ENCODE measurements around the gene PRICKLE2.

PRICKLE2 gene

GRCh38 chr3:64063983-64064438 lies 161.3 kb downstream of the PRICKLE2 start:
- no peak for ATAC-seq (ENCODE audit: low read depth)
- Histone ChIP-seq H3K27me3 (ENCODE audit: insufficient read depth, poor library complexity, severe bottlenecking) (no peaks in the 10 kb centered on the region), H3K36me3 (ENCODE audit: low read depth) (no peaks in the 10 kb centered on the region), H3K4me1 (ENCODE audit: insufficient read depth, poor library complexity, severe bottlenecking) (no peaks in the 10 kb centered on the region), H3K9me3 (ENCODE audit: severe bottlenecking) (no peaks in the 10 kb centered on the region), H3K27ac (ENCODE audit: poor library complexity, severe bottlenecking) (no peak overlapping the region), H3K4me3 (ENCODE audit: severe bottlenecking) (no peak overlapping the region)
- TF ChIP-seq CTCF (IDR thresholded peaks at IDR 0.05; ENCODE audit: poor library complexity, severe bottlenecking), result no peak
- no peak for DNase-seq (ENCODE audit: low spot score)

- Histone ChIP-seq H3K9me3 (ENCODE audit: severe bottlenecking) (no peaks in the 10 kb centered on the region), H3K27ac (ENCODE audit: poor library complexity, severe bottlenecking) (no peak overlapping the region), H3K4me3 (ENCODE audit: severe bottlenecking) (no peak overlapping the region), H3K4me1 (ENCODE audit: insufficient read depth, poor library complexity, severe bottlenecking) (no peaks in the 10 kb centered on the region), H3K36me3 (ENCODE audit: low read depth) (no peaks in the 10 kb centered on the region), H3K27me3 (ENCODE audit: insufficient read depth, poor library complexity, severe bottlenecking) (no peaks in the 10 kb centered on the region)
- ATAC-seq (ENCODE audit: low read depth) (no peak), DNase-seq (ENCODE audit: low spot score) (no peak)
- no peak for TF ChIP-seq CTCF (IDR thresholded peaks at IDR 0.05; ENCODE audit: poor library complexity, severe bottlenecking)
Observed at GRCh38 chr3:64063207-64063982, 161.9 kb downstream of the PRICKLE2 start.

GRCh38 chr3:64061628-64062027 lies 163.6 kb downstream of the PRICKLE2 start:
- ATAC-seq (ENCODE audit: low read depth), result no peak
- DNase-seq (ENCODE audit: low spot score), result no peak
- Histone ChIP-seq H3K4me1 (ENCODE audit: insufficient read depth, poor library complexity, severe bottlenecking) (no peaks in the 10 kb centered on the region), H3K27ac (ENCODE audit: poor library complexity, severe bottlenecking) (no peak overlapping the region), H3K27me3 (ENCODE audit: insufficient read depth, poor library complexity, severe bottlenecking) (no peaks in the 10 kb centered on the region), H3K36me3 (ENCODE audit: low read depth) (no peaks in the 10 kb centered on the region), H3K9me3 (ENCODE audit: severe bottlenecking) (no peaks in the 10 kb centered on the region), H3K4me3 (ENCODE audit: severe bottlenecking) (no peak overlapping the region)
- TF ChIP-seq CTCF (IDR thresholded peaks at IDR 0.05; ENCODE audit: poor library complexity, severe bottlenecking), result no peak

- DNase-seq (ENCODE audit: low spot score), result no peak
Observed at GRCh38 chr3:64059484-64060175, 165.6 kb downstream of the PRICKLE2 start.

More at GRCh38 chr3:64059484-64060175, 165.6 kb downstream of the PRICKLE2 start:
- H3K27ac ChIP-seq (ENCODE audit: poor library complexity, severe bottlenecking), result no peak overlapping the region
- H3K4me1 ChIP-seq (ENCODE audit: insufficient read depth, poor library complexity, severe bottlenecking), result no peaks in the 10 kb centered on the region
- H3K27me3 ChIP-seq (ENCODE audit: insufficient read depth, poor library complexity, severe bottlenecking), result no peaks in the 10 kb centered on the region
- H3K4me3 ChIP-seq (ENCODE audit: severe bottlenecking), result no peak overlapping the region
- ATAC-seq (ENCODE audit: low read depth), result no peak
- TF ChIP-seq CTCF (IDR thresholded peaks at IDR 0.05; ENCODE audit: poor library complexity, severe bottlenecking), result no peak
- no peaks in the 10 kb centered on the region for H3K9me3 ChIP-seq (ENCODE audit: severe bottlenecking)
- H3K36me3 ChIP-seq (ENCODE audit: low read depth), result no peaks in the 10 kb centered on the region
